Measurements from ENCODE around the gene NABP2.
"Not testable (repeated sequence)": the region's sequence is repeated elsewhere in the genome, so short reads cannot be mapped to it uniquely, and the experiment has no call there.

Gene NABP2

DNA sequence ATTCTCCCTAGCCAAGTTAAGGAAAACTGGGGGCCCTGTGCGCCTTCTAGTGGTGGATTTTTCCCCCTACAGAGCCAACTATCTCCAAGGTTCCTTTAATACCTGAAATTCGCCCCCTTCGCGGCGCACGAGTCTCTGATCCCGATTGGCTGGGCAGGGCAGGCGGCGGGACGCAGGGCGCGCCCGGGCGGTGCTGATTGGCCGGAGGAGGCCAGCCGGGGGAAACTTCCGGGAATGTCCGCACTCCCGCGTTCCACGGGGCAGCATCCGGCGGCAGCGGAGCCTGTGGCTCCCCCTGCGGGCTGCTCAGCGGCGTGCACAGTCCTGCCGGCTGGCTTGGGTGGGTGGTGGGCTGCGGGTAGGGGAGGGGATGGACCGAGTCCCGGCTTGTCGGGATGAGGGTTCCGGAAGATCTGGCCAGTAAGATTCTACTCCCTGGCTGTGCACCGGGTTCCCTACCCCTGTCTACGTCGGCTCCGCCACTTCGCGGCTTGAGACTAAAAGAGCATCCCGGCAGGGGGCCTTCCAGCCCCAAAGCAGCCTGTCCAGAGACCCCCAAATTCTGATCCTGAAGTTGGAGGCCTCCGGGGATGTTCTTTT is at the start of gene NABP2:
NABP2 (plus strand) TSS at position 241 of the 600 bp plus-strand sequence. CDS start 515 bp downstream, outside the sequence.
- peak; percentile 88 to 92 for DNase-seq (ENCODE audit: low read depth in 1 of 2, low spot score in 1 of 2)

DNA sequence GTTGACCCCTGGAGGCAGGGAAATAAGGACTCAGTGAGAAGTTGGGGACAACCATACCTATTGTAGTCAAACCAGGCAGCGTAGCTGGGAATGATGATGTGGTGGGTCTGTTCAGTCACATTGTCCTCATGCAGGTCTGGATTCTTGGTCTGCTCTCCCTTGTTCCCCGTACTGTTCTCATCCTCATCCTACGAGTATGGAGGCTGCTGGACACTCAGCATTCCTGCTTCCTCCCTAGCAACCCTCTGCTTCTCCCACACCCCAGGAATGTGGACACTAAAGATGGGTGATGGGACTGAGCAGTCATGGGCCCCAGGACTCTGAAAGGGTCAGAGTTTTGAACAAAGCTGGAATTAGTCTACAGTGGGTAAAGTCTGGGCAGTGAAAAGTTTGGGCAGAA is 45.8 kb upstream of the NABP2 start:
- DNase-seq (ENCODE audit: low read depth in 1 of 2, low spot score in 1 of 2): no peak

DNA sequence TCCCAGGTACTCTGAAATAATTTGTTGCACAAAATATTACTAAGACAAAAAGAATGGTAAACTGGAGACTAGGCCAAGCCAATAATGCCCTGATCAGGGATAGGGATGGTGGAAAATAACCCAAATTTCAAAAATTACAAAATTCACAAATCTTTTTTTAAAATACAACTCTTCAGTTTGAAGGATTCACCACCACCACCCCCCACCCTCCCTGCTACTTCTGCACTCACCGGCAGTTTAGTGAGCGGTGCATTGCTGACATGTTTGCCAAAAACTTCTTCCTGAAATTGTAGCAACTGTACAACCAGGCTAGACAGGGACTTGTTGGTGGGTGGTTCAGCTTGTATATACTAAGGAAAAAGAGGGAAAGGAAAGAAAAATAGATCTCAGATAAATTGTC is 37.2 kb upstream of the NABP2 start:
- no peak for DNase-seq (ENCODE audit: low read depth in 1 of 2, low spot score in 1 of 2)

DNA sequence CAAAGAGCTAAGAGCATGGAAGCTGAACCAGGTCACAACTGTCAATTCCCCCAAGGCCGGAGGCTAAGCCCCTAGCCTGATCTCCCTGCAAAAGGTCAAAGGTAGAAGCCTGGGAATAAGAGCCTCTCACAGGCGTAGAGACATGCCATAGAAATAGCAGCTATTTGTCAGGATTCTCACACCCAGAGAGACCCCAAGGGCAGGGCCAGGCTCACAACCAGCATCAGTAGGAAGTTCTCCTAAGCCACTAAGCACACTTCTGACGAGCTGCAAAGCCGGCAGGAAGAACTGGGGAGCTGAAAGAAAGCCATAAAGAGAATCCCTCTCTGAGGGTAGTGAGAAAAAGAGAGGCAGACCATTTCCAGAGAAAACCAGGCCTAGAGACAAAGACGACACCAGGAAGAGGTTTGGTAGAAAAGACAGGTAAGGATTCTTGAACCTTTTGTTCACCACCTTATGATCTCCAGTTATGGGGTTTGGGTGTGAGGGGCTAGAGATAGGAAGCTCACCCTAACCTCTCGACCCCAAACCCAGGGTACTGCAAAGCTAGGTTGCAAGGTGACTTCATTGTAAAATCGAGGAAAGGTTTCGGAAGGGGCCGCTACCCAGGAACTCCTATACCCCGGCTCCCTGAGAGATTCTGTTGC is 35.9 kb upstream of the NABP2 start:
- no peak for DNase-seq (ENCODE audit: low read depth in 1 of 2, low spot score in 1 of 2)

DNA sequence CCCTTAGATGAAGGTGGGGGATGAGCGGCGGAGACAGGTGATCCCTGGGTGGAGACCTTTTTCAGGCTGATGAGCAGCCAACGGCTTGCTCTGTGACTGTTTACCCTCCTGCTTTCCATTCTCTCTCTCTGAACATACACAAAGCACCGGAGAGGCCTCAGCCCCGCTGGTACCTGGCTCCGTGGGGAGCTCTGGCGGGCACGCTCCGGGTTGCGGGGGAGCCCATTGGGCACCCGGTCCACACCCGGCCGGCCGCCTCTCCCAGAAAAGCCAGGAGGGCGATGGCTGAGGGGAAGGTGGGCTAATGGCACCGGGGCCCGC is 35.4 kb upstream of the NABP2 start:
- no peak for DNase-seq (ENCODE audit: low read depth in 1 of 2, low spot score in 1 of 2)

DNA sequence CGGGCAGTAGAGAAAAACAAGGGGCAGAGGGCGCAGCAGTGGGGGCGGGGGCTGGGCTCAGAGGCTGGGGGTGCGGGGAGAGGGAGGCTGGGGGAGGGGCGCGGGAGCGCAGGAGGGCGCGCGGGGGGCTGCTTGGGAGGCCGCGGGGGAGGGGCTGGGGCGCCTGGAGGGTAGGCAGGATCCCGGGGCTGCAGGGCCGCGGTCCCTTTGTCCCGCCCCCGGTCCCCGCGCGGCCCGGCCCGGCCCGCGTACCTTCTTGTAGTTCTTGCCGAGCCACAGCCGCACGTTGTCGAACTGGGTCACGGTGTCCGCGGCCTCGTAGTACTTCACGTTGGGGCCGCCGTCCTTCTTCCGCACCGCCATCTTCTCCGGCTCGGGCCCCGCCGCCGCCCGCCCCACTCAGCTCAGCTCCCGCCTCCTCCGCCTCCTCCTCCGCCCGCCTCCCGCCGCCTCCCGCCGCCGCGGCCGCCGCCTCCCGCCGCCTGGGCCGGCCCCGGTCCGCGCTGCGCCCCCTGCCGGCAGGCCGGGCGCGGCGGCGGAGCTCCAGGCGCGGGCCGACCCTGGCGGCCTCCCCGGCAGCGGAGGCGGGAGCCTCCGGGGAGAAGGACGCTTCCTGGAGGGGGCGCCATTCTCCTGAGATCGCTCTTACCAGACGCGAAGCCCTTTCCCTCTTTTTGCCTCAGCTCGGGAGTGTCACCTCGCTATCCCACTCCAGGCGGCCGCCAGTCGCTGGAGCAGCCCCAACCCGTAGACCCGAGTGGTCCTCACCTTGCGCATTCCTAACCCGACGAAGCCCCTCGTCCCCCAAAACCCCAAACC is 34.8 kb upstream of the NABP2 start, which contains the start of gene SMARCC2:
SMARCC2 (minus strand) TSS at position 385 of the 819 bp plus-strand sequence; CDS start at position 363, 22 bp downstream.
- DNase-seq (ENCODE audit: low read depth in 1 of 2, low spot score in 1 of 2): peak; percentile 67 to 73

DNA sequence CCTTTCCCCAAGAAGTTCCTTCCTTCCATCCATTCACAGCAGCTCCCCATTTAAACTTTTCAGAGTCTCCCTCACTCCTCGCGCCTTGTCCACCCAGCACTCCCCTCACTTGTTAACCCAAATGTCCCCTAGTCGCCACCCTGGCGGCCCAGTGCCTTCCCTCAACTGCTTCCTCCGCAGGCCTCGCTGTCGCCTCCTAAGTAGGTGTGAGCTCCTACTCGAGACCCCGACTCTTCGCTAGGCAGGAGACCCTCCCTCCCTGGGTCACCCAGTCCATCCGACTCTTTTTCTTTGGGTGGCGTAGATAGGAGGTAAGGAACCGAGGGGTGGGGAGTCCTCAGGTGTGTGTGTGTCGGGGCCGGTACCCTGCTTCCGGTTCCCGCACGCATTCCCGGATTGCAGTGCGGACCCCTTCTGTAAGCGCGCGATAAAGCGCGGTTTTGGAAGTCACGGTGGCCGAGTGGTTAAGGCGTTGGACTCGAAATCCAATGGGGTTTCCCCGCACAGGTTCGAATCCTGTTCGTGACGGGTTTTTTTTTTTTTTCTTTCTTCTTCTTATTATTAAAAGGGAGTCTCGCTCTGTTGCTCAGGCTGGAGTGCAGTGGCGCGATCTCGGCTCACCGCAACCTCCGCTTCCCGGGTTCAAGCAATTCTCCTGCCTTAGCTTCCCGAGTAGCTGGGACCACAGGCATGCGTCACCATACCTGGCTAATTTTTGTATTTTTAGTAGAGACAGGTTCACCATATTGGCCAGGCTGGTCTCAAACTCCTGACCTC is 34.0 kb upstream of the NABP2 start:
- DNase-seq (ENCODE audit: low read depth in 1 of 2, low spot score in 1 of 2): peak; percentile 89 to 93

DNA sequence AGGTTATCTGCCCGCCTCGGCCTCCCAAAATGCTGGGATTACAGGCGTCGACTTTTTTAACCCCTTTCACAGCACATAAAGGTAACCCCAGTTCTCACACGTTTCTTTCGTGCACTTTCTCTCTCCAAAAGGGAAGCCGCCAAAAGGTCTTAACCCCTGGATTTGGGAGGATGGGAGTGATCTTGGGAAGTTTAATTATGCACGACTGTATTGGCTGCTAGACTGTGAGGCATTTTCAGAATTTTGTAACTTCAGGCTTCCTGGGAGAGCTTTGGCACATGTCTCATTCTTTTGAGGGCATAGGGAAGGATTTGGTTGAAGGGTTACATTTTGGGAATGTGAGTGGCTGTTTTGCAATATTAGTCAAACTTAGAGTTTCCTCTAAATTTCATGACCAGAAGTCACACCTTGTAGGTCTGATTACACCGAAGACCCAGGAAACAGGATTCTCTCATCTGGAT is 33.4 kb upstream of the NABP2 start:
- no peak for DNase-seq (ENCODE audit: low read depth in 1 of 2, low spot score in 1 of 2)

DNA sequence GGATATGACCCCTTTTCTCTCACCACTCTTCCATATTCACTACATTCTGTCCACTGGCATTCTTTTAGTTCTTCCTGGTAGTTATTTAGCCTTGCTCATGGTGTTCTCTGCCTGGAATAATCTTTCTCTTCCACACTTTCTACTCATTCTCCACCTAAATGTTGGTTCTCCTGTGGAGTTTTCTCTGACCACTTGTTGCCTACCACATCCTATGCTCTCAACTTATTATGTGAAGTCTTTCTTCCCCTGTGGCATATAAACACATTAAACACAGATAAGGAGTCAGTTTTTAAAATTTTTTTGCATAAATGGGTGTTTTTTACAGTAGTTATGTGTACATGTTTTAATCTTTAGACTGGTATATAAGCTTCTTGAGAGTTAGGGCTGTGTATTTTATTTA is 31.6 kb upstream of the NABP2 start:
- DNase-seq (ENCODE audit: low read depth in 1 of 2, low spot score in 1 of 2): no peak

DNA sequence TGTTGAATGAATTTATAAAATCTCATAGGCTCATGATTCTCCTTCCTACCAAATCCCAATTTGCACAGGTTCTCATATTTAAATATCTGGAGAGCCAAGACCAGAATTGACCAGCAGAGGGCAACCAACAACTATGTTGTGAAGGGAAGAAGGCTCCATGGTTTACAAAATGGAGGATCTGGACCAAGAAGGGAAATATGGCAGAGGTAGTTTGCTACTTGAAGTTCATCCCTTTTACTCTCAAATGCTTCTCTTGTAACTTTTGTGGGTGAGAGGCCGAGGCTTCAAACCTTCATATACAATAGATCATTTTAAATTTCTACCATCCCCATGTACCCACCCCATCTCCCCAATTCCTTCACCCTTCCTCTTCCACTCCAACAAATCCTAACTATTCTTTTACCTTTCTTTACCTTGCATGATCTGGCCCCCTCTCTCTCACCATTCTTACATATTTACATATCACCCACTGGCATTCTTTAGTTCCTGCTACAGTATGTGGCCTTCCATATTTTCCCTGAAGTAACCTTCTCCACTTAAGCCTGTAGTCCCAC is 31.0 kb upstream of the NABP2 start:
- DNase-seq (ENCODE audit: low read depth in 1 of 2, low spot score in 1 of 2): peak in 1 of 2 donors; percentile 76

DNA sequence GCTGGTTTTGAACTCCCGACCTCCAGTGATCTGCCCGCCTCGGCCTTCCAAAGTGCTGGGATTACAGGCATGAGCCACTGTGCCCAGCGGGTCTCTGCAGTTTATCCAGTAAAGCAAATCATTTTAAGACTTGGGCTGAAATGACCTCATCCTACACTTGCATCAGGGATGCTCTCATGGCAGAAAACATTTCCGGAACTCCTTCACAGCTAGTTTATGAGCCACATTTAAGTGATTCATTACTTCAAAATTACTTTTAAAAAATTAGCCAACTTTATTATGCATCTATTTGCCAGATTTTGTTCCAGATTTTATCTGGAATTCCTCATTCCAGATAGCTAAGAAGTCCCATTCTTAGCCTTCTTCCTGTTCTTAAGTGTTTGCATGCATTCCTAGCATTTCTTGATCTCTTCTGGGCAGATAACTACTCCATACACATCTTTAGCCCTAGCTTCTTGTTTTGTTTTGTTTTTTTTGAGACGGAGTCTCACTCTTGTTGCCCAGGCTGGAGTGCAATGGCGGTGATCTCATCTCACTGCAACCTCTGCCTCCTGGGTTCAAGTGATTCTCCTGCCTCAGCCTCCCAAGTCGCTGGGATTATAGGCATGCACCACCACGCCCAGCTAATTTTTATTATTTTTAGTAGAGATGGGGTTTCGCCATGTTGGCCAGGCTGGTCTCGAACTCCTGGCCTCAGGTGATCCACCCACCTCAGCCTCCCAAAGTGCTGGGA is 27.2 kb upstream of the NABP2 start:
- not testable (repeated sequence) for DNase-seq (ENCODE audit: low read depth in 1 of 2, low spot score in 1 of 2)

DNA sequence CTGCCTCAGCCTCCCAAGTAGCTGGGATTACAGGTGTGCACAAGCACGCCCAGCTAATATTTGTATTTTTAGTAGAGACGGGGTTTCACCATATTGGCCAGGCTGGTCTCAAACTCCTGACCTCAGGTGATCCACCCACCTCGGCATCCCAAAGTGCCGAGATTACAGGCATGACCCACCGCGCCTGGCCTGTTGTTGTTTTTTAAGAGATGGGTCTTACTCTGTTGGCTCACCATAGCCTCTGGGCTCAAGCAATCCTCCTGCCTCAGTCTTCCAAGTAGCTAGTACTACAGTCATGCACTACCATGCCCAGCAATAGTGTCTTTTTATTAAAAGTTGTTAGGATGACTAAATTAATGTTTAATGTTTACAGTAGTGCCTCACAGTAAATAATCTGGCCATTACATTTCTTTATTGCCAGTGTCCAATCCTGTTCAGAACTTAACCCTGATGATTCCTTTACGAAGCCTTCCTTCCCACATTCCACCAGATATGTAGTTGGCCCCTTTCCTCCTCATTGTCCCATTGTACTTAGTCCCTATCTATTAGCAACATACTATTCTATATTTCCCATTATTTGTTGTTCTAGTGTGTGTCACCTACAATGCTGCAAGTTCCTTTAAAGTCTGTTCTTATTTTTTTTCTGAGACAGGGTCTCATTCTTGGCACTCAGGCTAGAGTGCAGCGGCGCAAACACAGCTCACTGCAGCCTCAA is 26.1 kb upstream of the NABP2 start:
- DNase-seq (ENCODE audit: low read depth in 1 of 2, low spot score in 1 of 2): no peak

DNA sequence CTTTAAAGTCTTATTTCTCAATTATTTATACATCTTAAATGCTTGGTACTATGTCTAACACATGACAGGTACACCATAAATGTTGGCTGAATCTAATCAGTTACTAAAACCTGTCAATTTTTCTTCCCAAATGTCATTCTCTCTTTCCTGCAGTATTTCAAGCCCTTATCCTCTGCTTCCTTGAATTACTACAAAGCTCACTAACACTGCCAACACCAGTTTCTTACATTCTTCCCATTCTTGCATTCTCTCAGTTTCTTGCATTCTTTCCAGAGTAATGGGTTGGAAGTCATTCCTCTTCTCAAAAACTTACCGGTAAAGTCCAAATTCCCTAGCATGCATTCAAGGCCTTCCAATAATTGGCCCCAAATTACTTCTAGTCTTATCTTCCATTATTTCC is 25.3 kb upstream of the NABP2 start:
- no peak for DNase-seq (ENCODE audit: low read depth in 1 of 2, low spot score in 1 of 2)

DNA sequence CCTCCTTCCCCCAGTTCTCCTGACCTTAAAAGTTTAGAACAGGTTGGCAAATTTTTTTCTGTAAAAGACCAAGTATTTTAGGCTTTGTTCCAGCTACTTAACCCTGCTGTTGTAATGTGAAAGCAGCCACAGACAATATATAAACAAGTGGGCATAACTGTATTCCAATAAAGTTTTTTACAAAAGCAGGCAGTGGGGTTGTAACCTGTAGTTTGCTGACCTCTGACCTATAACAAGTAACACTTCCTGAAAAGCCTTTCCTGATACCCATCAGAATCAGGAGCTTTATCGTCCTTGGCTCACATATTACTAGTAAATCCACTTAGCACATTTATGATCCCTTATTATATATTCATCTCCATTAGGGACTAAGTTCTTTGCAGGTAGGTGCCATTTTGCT is 21.8 kb upstream of the NABP2 start:
- no peak for DNase-seq (ENCODE audit: low read depth in 1 of 2, low spot score in 1 of 2)

DNA sequence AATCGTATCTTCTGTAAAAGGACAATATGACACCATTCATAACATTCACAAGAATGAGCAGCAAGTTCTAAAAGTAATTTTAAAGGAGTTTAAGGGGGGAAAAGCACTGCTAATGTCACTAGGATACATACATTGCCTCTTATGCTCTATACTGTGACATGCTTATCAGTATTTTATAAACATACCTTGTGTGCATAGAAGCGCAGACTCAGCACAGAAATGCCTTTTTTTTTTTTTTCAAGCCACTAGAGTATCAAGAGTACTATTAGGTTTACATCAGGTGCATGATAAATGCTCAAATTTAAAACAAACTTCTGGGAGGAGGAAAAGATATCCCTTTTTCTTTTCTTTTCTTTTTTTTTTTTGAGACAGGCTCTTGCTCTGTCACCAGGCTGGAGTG is 21.3 kb upstream of the NABP2 start:
- DNase-seq (ENCODE audit: low read depth in 1 of 2, low spot score in 1 of 2): no peak

DNA sequence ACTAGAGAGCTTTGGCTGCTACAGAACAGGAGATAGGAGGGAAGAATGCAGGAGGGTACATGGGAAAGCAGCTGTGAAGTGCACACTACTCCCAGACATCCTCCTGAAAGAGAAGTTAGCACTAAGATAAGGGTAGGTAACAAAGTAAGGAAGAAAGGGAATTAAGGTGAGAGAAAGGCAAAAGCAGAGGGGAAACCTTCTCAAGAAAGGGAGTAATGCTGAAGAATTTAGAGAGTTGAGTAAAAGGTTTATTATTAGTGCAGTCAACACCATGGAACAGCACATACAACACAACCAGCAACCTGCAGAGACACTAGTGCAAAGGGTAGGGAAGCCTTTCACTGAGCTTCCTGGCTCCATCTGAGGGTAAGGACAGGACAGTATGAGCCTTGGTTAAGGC is 19.9 kb upstream of the NABP2 start:
- DNase-seq (ENCODE audit: low read depth in 1 of 2, low spot score in 1 of 2): no peak

DNA sequence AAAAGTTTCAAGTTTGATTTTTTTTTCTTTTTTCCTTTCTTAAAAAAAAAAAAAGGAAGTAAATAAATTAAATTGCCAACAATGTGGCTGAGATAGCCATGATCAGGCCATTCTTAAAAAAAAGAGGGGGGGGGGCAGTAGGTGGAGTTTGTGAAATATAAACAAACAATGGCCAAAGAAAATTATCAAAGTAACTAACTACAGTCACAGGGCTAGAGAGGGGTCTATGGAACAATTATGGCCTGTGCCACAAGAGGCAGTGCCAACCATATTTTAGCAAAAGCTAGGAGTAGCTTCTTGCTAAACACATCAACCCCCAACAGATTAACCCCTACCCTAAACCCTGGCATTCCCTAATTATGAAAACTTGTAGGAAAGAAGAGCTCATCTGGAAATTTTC is 18.7 kb upstream of the NABP2 start:
- no peak for DNase-seq (ENCODE audit: low read depth in 1 of 2, low spot score in 1 of 2)

DNA sequence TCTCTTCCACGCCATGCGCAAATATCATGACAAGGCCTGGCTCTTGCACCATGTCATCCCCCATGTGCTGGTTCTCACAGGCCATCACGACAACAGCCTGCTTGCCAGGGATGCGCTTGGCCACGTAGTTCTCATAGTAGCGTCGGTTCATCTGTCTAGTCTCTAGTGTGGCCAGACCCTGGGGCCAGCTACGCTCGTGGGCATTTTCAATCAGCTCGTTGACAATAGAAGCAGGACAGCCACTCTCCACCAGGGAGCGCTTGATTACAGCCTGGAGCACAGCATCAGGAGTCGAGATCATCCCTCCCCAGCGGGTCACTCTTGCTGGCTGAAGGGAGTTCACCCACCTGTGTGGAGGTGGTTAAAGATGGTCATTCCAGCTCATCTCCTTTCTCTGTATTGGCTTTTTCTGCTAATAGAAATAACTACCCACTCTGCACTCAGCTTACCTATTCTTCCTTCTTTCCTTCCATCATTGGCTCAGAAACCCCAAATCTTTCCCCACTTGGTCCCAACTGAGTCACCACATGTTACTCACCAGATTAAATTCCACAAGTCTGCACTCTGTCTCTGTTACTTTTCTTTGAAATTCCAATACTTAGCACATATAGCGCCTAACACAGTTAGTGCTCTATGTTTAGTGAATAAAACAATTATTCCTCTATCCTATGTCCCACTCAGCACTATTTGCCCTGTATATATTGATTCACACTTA is 17.5 kb upstream of the NABP2 start:
- DNase-seq (ENCODE audit: low read depth in 1 of 2, low spot score in 1 of 2): no peak

DNA sequence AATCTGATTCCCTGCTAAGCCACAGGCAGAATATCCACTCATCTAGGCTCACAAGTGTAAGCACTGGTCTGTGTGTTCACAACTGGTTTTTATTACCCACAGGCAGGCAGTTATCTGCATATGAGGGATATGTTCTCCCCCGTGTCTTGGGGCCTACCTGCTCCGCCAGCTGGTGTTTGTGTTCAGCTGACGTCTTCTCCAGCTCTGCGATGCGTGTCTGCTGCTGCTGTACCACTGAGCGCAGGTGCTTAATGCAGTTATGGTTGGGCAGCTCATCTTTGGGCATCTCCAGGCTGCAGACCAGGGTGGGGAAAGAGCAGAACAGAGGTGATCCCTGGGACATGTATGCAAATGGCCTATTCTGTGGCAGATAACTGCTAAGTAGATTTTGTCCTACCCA is 16.1 kb upstream of the NABP2 start:
- DNase-seq (ENCODE audit: low read depth in 1 of 2, low spot score in 1 of 2): no peak

All from activated CD4-positive, alpha-beta T cell treated with anti-CD3 and anti-CD28 coated beads, Interleukin-2, amount 50 U/mL, for 24 hours (primary cell).